ENCODE measurements around the gene CRY2. TPM values are rescaled to one million over a fixed set of nuclear protein-coding genes. Genes with fewer than 3 reads are reported as not detected.

Gene CRY2
- polyA plus RNA-seq, 2 of the 4 experiments (the other 2 are of a cell fraction) = 3.2 to 4.1 TPM

- no peak for TF ChIP-seq E2F6 (IDR thresholded peaks at IDR 0.05; ENCODE audit: borderline replicate concordance, low read depth)
- TF ChIP-seq CTCF (IDR thresholded peaks at IDR 0.05) = no peak
- TF ChIP-seq NFE2L2 (conservative IDR thresholded peaks at IDR 0.05; ENCODE audit: low read length) = no peak
- no peak for TF ChIP-seq ZNF302 (CRISPR knock-in tag; IDR thresholded peaks at IDR 0.05)
- TF ChIP-seq HEYL (CRISPR knock-in tag; IDR thresholded peaks at IDR 0.05) = no peak
- no peak for TF ChIP-seq CHD2 (IDR thresholded peaks at IDR 0.05; ENCODE audit: low read length, partially characterized antibody)
- TF ChIP-seq RNF2 (IDR thresholded peaks at IDR 0.05; ENCODE audit: borderline replicate concordance, low read depth) = no peak
- TF ChIP-seq HOXB5 (CRISPR knock-in tag; IDR thresholded peaks at IDR 0.05) = no peak
- TF ChIP-seq PHF8 (IDR thresholded peaks at IDR 0.05; ENCODE audit: borderline replicate concordance, low read depth) = no peak
- no peak for TF ChIP-seq TP53 (CRISPR knock-in tag; IDR thresholded peaks at IDR 0.05)
- no peak for TF ChIP-seq MAFK (IDR thresholded peaks at IDR 0.05; ENCODE audit: partially characterized antibody)
- TF ChIP-seq USF2 (IDR thresholded peaks at IDR 0.05) = no peak
- no peak for TF ChIP-seq CHD4 (IDR thresholded peaks at IDR 0.05; ENCODE audit: borderline replicate concordance)
- TF ChIP-seq RAD21 (conservative IDR thresholded peaks at IDR 0.05 in 1 of 2, IDR thresholded peaks at IDR 0.05 in 1 of 2) = no peak
- TF ChIP-seq MAZ (IDR thresholded peaks at IDR 0.05; ENCODE audit: borderline replicate concordance, low read depth, low read length) = no peak
- TF ChIP-seq POLR2A (IDR thresholded peaks at IDR 0.05; ENCODE audit: low read length) = no peak
- no peak for TF ChIP-seq RFX5 (IDR thresholded peaks at IDR 0.05)
- Histone ChIP-seq H3K4me2 (no peak overlapping the region), H3K27ac (no peak overlapping the region), H3K4me3 (no peak overlapping the region), H3K4me1 (peaks cover 12% of the 10 kb centered on the region; the same call in 2 of the 3 replicates), H3K9me3 (no peaks in the 10 kb centered on the region)
- ChIA-PET CTCF (interaction anchor here (0.7 kb wide), 1 partner anchor 9 kb away, joined by 3 read pairs; no protein-coding TSS in a partner anchor), POLR2A (no interaction called here)
- FAIRE-seq (no peak), ATAC-seq (no peak), DNase-seq (ENCODE audit: low read depth in 1 of 2, low spot score in 1 of 2) (no peak)
- 90% methylated on average over 42 of the region's 56 CpGs for WGBS (ENCODE audit: missing lambda C conversion rate)
Measured at GRCh38 chr11:45902452-45903380, 55.4 kb downstream of the CRY2 start.

GRCh38 chr11:45904309-45904915 lies 57.1 kb downstream of the CRY2 start:
- H3K9me3 ChIP-seq = no peaks in the 10 kb centered on the region
- peaks cover 6% of the 10 kb centered on the region; the same call in 2 of the 3 replicates for H3K4me1 ChIP-seq
- DNase-seq (ENCODE audit: low read depth in 1 of 2, low spot score in 1 of 2) (no peak), FAIRE-seq (no peak), ATAC-seq (no peak)
- TF ChIP-seq HDAC2 (IDR thresholded peaks at IDR 0.05) (no peak), TFCP2L1 (CRISPR knock-in tag; IDR thresholded peaks at IDR 0.05) (no peak), HOXA7 (CRISPR knock-in tag; IDR thresholded peaks at IDR 0.05) (no peak), BCL3 (IDR thresholded peaks at IDR 0.05) (no peak), SREBF2 (IDR thresholded peaks at IDR 0.05) (no peak), SMC3 (IDR thresholded peaks at IDR 0.05) (no peak), MAX (IDR thresholded peaks at IDR 0.05) (no peak), EHF (CRISPR knock-in tag; IDR thresholded peaks at IDR 0.05) (no peak), RCOR1 (IDR thresholded peaks at IDR 0.05; ENCODE audit: low read depth, low read length) (no peak), POLR2A (IDR thresholded peaks at IDR 0.05; ENCODE audit: low read length) (no peak), HEYL (CRISPR knock-in tag; IDR thresholded peaks at IDR 0.05) (no peak), ZNF302 (CRISPR knock-in tag; IDR thresholded peaks at IDR 0.05) (no peak), ATOH8 (CRISPR knock-in tag; IDR thresholded peaks at IDR 0.05; ENCODE audit: low read depth) (no peak), USF2 (IDR thresholded peaks at IDR 0.05) (no peak), EHMT2 (IDR thresholded peaks at IDR 0.05; ENCODE audit: low read depth) (no peak), CBX8 (IDR thresholded peaks at IDR 0.05) (no peak), FOSB (CRISPR knock-in tag; IDR thresholded peaks at IDR 0.05) (no peak), CHD2 (IDR thresholded peaks at IDR 0.05; ENCODE audit: low read length, partially characterized antibody) (no peak)
- WGBS (ENCODE audit: missing lambda C conversion rate) = 87% methylated on average over 15 of the region's 15 CpGs
- no peak overlapping the region for H3K4me3 ChIP-seq
- ChIA-PET CTCF (no interaction called here), POLR2A (no interaction called here)
- no peak overlapping the region for H3K27ac ChIP-seq
- no peak overlapping the region for H3K4me2 ChIP-seq

All from A549 (cell line).